GM12865 (cell line): ENCODE results near the gene BCL6B.

Experiments used
- DNase-seq: peaks from one replicate; pipeline ENCODE4 v3.0.0; 2010; ENCODE audit warnings: low read depth
- H3K4me3 ChIP-seq: 2 replicates; pipeline ENCODE4 v1.5.1; 2011; ENCODE audit warnings: mild to moderate bottlenecking, low read depth, low read length, control low read depth
- TF ChIP-seq, protein P1 (sequence below): IDR thresholded peaks from 2 replicates; pipeline ENCODE4 v1.5.1; 2011; ENCODE audit warnings: low read length, control low read depth, low read depth, inconsistent platforms; ENCODE audit not compliant: insufficient read depth; ENCODE audit errors: missing control alignments

The BCL6B gene

DNA sequence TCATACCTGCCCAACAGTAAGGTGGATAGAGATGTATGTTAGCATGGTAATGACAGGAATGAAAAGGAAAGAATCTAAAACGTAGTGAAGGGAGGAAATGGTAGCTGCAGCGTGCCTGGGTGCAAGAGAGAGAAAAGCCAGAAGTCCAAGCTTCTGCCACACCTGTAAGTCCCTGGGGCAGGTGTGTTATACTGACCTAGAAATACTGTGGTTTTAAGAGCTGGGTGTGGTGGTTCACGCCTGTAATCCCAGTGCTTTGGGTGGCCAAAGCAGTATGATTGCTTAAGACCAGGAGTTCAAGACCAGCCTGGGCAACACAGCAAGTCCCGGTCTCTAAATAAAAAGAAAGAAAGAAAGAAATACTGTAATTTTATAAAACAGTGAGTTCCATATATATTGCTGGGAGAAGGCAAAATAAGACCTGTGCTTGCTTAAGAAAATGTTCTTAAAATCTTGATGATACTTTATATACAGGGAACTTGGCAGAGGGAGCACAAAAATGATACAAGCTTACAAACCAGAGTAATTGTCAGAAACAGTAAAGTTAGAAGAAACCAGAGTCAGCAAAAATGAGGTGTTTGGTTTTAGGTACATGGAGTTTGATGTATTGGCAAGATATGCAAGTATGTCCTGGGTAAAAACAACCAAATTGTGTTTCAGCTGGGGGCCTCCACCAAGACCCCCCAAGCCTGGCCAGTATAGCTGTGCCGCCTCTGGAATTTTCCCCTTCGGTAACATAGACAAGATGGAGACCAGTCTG lies 20.4 kb upstream of the BCL6B start:
- no peak for DNase-seq
- TF ChIP-seq, protein P1, sequence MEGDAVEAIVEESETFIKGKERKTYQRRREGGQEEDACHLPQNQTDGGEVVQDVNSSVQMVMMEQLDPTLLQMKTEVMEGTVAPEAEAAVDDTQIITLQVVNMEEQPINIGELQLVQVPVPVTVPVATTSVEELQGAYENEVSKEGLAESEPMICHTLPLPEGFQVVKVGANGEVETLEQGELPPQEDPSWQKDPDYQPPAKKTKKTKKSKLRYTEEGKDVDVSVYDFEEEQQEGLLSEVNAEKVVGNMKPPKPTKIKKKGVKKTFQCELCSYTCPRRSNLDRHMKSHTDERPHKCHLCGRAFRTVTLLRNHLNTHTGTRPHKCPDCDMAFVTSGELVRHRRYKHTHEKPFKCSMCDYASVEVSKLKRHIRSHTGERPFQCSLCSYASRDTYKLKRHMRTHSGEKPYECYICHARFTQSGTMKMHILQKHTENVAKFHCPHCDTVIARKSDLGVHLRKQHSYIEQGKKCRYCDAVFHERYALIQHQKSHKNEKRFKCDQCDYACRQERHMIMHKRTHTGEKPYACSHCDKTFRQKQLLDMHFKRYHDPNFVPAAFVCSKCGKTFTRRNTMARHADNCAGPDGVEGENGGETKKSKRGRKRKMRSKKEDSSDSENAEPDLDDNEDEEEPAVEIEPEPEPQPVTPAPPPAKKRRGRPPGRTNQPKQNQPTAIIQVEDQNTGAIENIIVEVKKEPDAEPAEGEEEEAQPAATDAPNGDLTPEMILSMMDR, result no peak
- H3K4me3 ChIP-seq, result no peak overlapping the region

DNA sequence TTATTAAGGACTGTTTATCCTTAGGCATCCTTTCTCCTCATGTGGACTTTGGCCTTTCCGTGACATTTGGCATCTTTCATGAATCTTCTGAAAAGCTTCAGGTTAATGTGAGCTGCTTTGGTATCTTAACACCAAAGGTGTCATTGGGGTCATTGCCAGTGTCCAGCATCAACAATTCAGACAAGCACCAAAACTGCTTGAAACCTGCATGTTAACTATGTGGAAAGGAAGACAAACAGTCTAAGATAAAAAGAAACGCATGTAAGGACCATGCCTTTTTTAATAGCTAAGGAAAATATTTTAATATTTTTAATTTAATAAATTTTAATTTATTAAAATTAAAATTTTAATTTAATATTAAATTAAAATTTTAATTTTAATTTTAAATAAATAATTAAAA lies 19.1 kb upstream of the BCL6B start:
- no peak for DNase-seq
- TF ChIP-seq, protein P1, result no peak

DNA sequence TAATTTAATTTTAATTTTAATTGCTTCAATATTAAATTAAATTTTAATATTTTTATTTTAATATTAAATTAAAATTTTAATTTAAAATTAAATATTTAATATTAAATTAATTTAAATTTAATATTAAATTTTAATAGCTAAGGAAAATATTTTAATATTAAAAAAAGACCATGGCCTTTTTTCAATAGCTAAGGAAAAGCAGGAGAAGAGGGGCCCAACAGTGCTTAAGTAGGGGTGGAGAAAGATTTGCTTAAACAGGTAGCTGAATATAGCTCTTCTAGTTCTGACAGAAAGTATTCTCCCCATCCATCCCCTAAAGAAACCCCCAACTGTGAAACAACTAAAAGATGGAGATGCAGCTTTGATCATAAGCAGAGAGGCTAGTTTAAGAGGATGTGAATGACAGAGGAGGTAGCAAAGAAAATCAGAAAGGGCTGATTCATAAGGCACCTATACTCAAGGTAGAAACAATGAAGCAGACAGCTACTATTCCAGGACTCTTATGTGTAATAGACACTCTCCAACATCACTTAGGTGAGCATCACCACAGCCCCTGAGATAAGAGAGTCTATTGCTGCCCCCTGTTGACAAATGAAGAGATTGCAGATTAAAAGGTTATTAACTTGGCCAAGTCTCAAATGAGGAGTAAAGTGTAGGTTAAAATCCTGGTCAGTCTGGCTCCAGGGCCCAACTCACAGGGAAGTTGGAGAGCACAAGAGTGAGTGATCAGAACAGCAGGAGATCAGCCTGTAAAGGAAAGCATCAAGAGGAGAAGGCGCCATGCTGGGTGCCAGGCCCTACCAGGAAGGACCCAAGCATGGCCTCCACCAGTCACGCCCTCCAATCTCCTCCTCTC lies 18.2 kb upstream of the BCL6B start:
- TF ChIP-seq, protein P1, result peak; percentile 56
- no peak overlapping the region for H3K4me3 ChIP-seq
- peak; percentile 75 for DNase-seq

More for the DNA sequence above, 19.1 kb upstream of the BCL6B start:
- no peak overlapping the region for H3K4me3 ChIP-seq

DNA sequence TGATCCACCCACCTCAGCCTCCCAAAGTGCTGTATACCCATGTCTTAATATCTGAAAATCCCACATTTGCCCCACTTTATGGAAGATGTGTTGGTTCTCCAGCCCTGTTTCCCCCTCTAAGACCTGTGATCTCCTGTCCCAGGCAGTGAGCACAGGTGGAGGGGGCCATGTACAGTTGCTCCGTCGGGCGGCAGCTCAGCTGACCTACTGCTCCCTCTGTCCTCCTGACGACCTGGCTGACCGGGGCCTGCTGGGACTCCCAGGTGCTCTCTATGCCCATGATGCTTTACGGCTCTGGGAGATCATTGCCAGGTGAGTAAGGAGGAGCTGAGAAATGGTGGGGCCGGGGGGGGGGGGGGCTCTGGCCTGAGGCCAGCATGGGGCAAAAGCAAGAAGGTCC lies 17.1 kb upstream of the BCL6B start:
- no peak overlapping the region for H3K4me3 ChIP-seq
- DNase-seq, result no peak
- TF ChIP-seq, protein P1, result no peak

DNA sequence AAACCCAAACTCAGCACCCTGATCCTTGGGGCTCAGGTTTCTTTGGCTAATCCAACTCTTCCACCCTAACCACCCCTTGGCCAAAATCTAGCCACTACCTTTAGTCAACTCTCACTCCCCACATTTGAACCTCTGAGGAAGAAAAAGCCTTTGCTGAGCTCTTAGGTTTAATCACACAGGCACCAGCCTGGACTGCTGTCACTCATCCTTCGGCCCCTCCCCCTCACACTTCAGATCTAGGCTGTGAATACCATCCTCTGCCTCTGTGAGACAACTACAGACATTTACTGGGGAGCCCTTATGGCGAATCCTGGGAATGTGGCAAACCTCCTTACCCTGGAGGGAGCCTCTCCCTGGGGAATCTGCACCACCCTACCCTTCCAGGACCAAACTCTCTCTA lies 15.7 kb upstream of the BCL6B start:
- DNase-seq, result no peak
- TF ChIP-seq, protein P1, result no peak
- no peak overlapping the region for H3K4me3 ChIP-seq

DNA sequence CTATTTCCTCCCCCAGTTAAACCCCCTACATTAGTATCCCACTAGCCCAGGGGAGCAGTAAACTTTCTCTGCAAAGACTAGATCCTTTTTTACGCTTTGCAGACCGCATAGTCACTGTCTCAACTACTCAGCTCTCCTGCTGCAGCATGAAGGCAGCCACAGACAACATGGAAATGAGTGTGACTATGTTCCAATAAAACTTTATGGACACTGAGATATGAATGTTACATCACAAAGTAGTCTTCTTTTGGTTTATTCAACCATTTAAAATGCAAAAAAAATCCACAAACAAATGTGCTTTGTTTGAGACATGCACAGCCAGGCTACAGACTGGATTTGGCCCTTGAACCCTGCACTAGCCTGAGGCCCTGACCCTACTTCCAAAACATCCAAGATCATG lies 12.3 kb upstream of the BCL6B start:
- H3K4me3 ChIP-seq, result no peak overlapping the region
- TF ChIP-seq, protein P1, result no peak
- no peak for DNase-seq
